ENCODE measurements around the gene ITPA.

DNA sequence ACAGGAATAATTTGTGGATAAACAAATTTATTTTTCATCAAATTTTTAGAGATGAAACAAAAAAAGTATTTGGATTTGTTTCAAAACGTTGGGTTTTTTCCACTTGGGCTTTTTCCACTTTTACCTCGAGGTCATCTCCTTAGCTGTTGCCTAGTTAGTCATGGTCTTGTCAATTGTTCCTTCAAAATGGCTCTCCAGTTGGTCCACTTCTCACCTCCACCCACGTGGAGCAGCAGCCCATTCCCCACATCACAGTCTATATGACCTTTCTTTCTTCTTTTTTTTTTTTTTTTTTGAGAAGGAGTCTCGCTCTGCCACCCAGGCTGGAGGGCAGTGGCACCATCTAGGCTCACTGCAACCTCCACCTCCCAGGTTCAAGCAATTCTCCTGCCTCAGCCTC lies 36.4 kb downstream of the ITPA start:
- no peak for TF ChIP-seq EP300 (IDR thresholded peaks at IDR 0.05)
- TF ChIP-seq POLR2A (IDR thresholded peaks at IDR 0.05): no peak
- TF ChIP-seq, protein P1, sequence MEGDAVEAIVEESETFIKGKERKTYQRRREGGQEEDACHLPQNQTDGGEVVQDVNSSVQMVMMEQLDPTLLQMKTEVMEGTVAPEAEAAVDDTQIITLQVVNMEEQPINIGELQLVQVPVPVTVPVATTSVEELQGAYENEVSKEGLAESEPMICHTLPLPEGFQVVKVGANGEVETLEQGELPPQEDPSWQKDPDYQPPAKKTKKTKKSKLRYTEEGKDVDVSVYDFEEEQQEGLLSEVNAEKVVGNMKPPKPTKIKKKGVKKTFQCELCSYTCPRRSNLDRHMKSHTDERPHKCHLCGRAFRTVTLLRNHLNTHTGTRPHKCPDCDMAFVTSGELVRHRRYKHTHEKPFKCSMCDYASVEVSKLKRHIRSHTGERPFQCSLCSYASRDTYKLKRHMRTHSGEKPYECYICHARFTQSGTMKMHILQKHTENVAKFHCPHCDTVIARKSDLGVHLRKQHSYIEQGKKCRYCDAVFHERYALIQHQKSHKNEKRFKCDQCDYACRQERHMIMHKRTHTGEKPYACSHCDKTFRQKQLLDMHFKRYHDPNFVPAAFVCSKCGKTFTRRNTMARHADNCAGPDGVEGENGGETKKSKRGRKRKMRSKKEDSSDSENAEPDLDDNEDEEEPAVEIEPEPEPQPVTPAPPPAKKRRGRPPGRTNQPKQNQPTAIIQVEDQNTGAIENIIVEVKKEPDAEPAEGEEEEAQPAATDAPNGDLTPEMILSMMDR (IDR thresholded peaks at IDR 0.05): no peak
